Body of pancreas (tissue), 4 donors: ENCODE data around the gene IGF1R.

Source experiments
- CTCF ChIP-seq, 7 experiments: fragments of 450-650 bp in 4 of 7; fragments of 200-600 bp in 3 of 7; sonication (generic) in 3 of 7; IDR thresholded peaks; one replicate each; pipeline ENCODE4 v1.5.1; 2016 to 2019; ENCODE audit warnings: antibody characterized with exemption in 7 of 7
- POLR2A ChIP-seq, 3 donors: fragments of 450-650 bp; IDR thresholded peaks; one replicate each; pipeline ENCODE4 v1.6.1; 2016; ENCODE audit warnings: antibody characterized with exemption in 3 of 3, mild to moderate bottlenecking in 2 of 3

GRCh38 chr15:98727115-98728040, 79.0 kb downstream of the IGF1R start:
- TF ChIP-seq CTCF (IDR thresholded peaks at IDR 0.05) (no peak), POLR2A (IDR thresholded peaks at IDR 0.05) (peak in 2 of 3 donors; percentile 34 to 54)
